ENCODE measurements around the gene TCF7L2. TPM values are rescaled to one million over a fixed set of nuclear protein-coding genes. Genes with fewer than 3 reads are reported as not detected.

Gene TCF7L2
- total RNA-seq, 1 donor from 2014 or later: 8.2 TPM

- TF ChIP-seq, protein P1, sequence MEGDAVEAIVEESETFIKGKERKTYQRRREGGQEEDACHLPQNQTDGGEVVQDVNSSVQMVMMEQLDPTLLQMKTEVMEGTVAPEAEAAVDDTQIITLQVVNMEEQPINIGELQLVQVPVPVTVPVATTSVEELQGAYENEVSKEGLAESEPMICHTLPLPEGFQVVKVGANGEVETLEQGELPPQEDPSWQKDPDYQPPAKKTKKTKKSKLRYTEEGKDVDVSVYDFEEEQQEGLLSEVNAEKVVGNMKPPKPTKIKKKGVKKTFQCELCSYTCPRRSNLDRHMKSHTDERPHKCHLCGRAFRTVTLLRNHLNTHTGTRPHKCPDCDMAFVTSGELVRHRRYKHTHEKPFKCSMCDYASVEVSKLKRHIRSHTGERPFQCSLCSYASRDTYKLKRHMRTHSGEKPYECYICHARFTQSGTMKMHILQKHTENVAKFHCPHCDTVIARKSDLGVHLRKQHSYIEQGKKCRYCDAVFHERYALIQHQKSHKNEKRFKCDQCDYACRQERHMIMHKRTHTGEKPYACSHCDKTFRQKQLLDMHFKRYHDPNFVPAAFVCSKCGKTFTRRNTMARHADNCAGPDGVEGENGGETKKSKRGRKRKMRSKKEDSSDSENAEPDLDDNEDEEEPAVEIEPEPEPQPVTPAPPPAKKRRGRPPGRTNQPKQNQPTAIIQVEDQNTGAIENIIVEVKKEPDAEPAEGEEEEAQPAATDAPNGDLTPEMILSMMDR (IDR thresholded peaks at IDR 0.05): no peak
- Histone ChIP-seq H3K4me3 (no peak overlapping the region), H3K27me3 (no peaks in the 10 kb centered on the region), H3K4me1 (peaks cover 0 to 22% of the 10 kb centered on the region in 2 donors), H3K9me3 (no peaks in the 10 kb centered on the region), H3K36me3 (no peaks in the 10 kb centered on the region), H3K27ac (peak overlapping the region in 1 of 2 donors; percentile 66)
- DNase-seq (ENCODE audit: low spot score in 2 of 2): no peak
- intact Hi-C loops (cut with DNase I): loop anchor here (2.0 kb wide), 1 partner anchor 21 kb away; no protein-coding TSS in a partner anchor
Observed at GRCh38 chr10:113086282-113086681, 136.2 kb downstream of the TCF7L2 start.

DNA sequence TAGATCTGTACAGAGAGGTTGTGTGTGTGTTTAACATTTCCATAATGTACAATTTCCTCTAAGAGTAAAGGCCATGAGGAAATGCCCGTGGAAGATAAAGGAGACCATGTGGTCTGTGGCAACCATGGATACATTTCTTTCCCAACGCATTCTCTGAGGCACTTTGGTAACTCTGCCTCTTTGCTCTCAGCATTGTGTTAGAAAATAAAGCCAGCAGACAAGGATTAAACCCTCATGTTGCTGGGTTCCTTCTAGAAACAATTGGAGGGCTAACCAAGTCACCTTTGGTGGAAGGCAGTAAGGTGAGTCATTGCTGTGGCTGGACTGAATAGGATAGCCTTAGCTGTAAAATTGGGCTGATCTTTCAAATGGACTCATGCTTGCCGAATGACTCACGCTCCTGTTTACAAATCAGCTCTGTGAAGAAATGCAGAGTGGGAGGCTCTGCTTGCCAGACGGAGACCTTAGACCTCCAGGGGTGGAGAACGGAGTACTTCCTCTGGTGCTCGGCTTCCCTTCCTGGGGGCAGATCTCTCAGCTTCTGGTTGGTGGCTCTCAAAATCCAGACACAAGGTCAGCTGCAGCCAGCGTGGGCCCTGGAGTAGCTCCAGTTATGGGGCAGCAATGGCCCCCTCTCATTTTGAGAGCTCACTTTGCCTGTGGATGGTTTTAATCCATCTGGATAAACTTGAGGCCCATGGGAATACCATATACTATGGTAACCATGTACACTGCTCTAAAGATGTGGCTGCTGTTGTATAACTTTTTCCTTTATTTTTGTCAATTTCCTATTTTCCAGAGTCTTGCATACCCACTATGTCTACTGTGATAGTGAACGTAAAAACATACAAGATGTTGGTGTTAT is 137.3 kb downstream of the TCF7L2 start:
- peaks cover 0 to 22% of the 10 kb centered on the region in 2 donors for H3K4me1 ChIP-seq
- intact Hi-C loops (cut with DNase I): loop anchor here (1.0 to 2.0 kb wide), 2 partner anchors 19 to 39 kb away; no protein-coding TSS in a partner anchor
- peak; percentile 28 to 91 for DNase-seq (ENCODE audit: low spot score in 2 of 2)
- H3K36me3 ChIP-seq: no peaks in the 10 kb centered on the region
- no peaks in the 10 kb centered on the region for H3K27me3 ChIP-seq
- no peak overlapping the region for H3K4me3 ChIP-seq
- H3K27ac ChIP-seq: peak overlapping the region; percentile 16 to 66
- TF ChIP-seq, protein P1 (IDR thresholded peaks at IDR 0.05): no peak
- no peaks in the 10 kb centered on the region for H3K9me3 ChIP-seq

DNA sequence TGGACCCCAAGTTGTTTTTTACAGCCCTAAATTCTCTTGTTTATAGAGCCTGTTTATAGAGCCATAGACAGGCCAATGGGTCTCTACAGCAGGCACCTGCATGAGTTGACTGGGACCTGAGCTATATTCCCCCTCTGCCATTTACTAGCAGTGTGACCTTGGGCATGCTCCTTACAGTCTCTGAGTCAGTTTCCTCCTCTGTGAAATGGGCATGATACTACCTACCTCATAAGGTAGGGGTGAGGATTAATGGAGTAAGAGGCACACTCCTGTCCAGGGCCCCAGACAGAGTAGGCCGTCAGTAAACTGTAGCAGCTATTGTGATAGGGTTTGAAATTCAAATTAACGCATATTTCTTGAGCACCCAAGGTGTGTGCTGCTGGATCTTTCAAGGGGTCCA is 138.1 kb downstream of the TCF7L2 start:
- Histone ChIP-seq H3K4me1 (peaks cover 0 to 23% of the 10 kb centered on the region in 2 donors), H3K27ac (no peak overlapping the region), H3K36me3 (no peaks in the 10 kb centered on the region), H3K4me3 (no peak overlapping the region), H3K9me3 (no peaks in the 10 kb centered on the region), H3K27me3 (no peaks in the 10 kb centered on the region)
- TF ChIP-seq, protein P1 (IDR thresholded peaks at IDR 0.05): no peak
- intact Hi-C loops (cut with DNase I): loop anchor here (1.0 kb wide), 1 partner anchor 40 kb away; no protein-coding TSS in a partner anchor
- DNase-seq (ENCODE audit: low spot score in 2 of 2): no peak

DNA sequence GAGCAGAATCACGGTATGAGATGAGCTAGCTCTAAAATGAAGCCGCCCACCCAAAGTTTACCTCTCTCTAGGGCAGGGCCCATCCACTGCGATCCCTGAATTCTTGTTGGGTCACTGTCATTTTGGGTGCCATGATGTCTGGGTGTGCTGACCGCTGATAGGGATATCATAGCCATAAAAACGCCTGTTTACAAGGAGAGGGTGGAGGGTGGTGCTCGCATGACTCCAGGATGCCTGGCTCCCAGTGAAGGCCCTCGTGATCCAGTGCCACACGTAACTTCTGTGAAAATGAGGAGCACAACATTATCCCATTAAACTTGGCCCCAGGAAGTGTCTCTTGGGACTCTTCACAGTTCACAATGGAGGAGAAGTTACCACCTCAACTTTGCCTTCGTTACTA is 139.5 kb downstream of the TCF7L2 start:
- TF ChIP-seq, protein P1 (IDR thresholded peaks at IDR 0.05): no peak
- H3K9me3 ChIP-seq: no peaks in the 10 kb centered on the region
- no peak for DNase-seq (ENCODE audit: low spot score in 2 of 2)

DNA sequence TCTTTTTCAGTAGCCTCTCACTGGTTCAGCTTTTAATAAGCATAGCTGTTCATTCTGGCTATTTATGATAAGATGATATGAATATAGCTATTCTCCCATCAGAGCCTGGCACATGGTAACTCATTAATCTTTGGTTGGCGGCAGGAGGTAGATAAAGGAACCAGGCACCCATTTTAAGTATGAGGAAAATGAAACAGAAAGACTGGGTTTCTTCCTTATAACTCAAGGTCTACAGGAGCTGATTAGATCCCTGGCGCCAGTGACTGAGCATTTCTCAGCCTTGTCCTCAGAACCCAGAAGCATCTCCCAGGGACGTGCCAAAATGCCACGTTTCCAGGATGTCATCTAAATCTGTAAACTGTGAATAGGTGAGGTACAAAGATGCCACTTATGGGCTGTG is 141.9 kb downstream of the TCF7L2 start:
- Histone ChIP-seq H3K4me3 (no peak overlapping the region), H3K9me3 (no peaks in the 10 kb centered on the region)
- intact Hi-C loops (cut with DNase I): no loop called here

More for the DNA sequence above, 139.5 kb downstream of the TCF7L2 start:
- Histone ChIP-seq H3K27me3 (no peaks in the 10 kb centered on the region), H3K4me3 (no peak overlapping the region), H3K4me1 (peaks cover 0 to 22% of the 10 kb centered on the region in 2 donors), H3K27ac (no peak overlapping the region), H3K36me3 (no peaks in the 10 kb centered on the region)
- intact Hi-C loops (cut with DNase I): no loop called here

More for the DNA sequence above, 141.9 kb downstream of the TCF7L2 start:
- Histone ChIP-seq H3K27me3 (no peaks in the 10 kb centered on the region), H3K27ac (no peak overlapping the region), H3K36me3 (no peaks in the 10 kb centered on the region), H3K4me1 (peaks cover 0 to 15% of the 10 kb centered on the region in 2 donors)
- no peak for DNase-seq (ENCODE audit: low spot score in 2 of 2)
- TF ChIP-seq, protein P1 (IDR thresholded peaks at IDR 0.05): no peak
